BLaER1 treated with 17β-estradiol and CSF1 and Interleukin-3, amounts not matched to agents 10 nM and 100 nM (cell line): ENCODE results near the gene FGFBP2.
A peak's percentile ranks its signal among the peaks of the same experiment; 100 is the strongest.

Source experiments
- H3K27ac ChIP-seq, 11 experiments: shearing (Covaris generic); formaldehyde crosslinking; 2 replicates each; pipeline ENCODE4 v1.8.1; 2022
- H3K27me3 ChIP-seq, 11 experiments: shearing (Covaris generic); formaldehyde crosslinking; 2 replicates each; pipeline ENCODE4 v1.8.1; 2022
- H3K36me3 ChIP-seq, 11 experiments: shearing (Covaris generic); formaldehyde crosslinking; 2 replicates each; pipeline ENCODE4 v1.8.1; 2022
- H3K4me1 ChIP-seq, 10 experiments: shearing (Covaris generic); formaldehyde crosslinking; 2 replicates each; pipeline ENCODE4 v1.8.1; 2022
- H3K4me2 ChIP-seq, 11 experiments: shearing (Covaris generic); formaldehyde crosslinking; 2 replicates each; pipeline ENCODE4 v1.8.1; 2022
- H3K4me3 ChIP-seq, 10 experiments: shearing (Covaris generic); formaldehyde crosslinking; 2 replicates each; pipeline ENCODE4 v1.8.1; 2022
- H3K9ac ChIP-seq, 11 experiments: shearing (Covaris generic); formaldehyde crosslinking; 2 replicates each; pipeline ENCODE4 v1.8.1; 2022
- H3K9me3 ChIP-seq, 11 experiments: shearing (Covaris generic); formaldehyde crosslinking; replicated peaks in 1 of 11; 2 replicates each; pipeline ENCODE4 v1.8.1; 2022
- H4K20me1 ChIP-seq, 11 experiments: shearing (Covaris generic); formaldehyde crosslinking; 2 replicates each; pipeline ENCODE4 v1.8.1; 2022
- Cebpa-rat ChIP-seq, 11 experiments: shearing (Covaris generic); IDR thresholded peaks; 2 replicates each; pipeline ENCODE4 v1.8.1; 2022

FGFBP2 gene, protein sequence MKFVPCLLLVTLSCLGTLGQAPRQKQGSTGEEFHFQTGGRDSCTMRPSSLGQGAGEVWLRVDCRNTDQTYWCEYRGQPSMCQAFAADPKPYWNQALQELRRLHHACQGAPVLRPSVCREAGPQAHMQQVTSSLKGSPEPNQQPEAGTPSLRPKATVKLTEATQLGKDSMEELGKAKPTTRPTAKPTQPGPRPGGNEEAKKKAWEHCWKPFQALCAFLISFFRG

GRCh38 chr4:15963001-15963451, at the start of gene FGFBP2:
Gene FGFBP2, minus strand, starts transcription at chr4:15963175. Its CDS starts 46 bp downstream, at chr4:15963129.
- peaks cover 6 to 20% (median 12%) of the 10 kb centered on the region in 10 experiments; a peak in 18 of 20 replicates for H3K4me1 ChIP-seq
- H3K27me3 ChIP-seq = no peaks in the 10 kb centered on the region
- peak within 1 kb of the TSS in 1 of 11 experiments; percentile 45; a peak in 3 of 22 replicates for H3K27ac ChIP-seq
- no peak for TF ChIP-seq Cebpa-rat (IDR thresholded peaks at IDR 0.05)
- no peaks in the 10 kb centered on the region for H4K20me1 ChIP-seq
- H3K36me3 ChIP-seq = no peaks in the 10 kb centered on the region
- peaks cover 0 to 12% (median 7%) of the 10 kb centered on the region in 11 experiments; a peak in 10 of 22 replicates for H3K9me3 ChIP-seq
- peak within 1 kb of the TSS; percentile 18 to 71 (median 53); a peak in 18 of 22 replicates for H3K4me2 ChIP-seq
- no peak within 1 kb of the TSS for H3K9ac ChIP-seq
- H3K4me3 ChIP-seq = no peak within 1 kb of the TSS

DNA sequence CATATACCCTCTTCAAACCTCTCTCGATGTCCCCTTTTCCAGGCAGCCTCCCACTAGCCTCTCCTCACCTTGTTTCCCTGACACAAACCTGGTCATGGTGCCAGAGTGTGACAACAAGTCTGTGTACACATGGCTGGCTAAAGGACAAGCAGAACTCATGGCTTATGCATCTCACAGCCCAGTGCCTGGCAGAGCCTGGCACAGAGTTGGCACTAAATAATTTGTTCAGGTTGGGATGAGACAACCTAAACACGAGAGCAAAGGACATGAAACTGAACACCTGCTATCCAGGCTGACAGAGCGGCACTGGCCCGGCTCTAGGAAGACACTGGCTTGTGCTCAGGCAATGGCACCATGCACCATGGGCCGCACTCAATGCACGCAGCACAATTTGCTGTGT, 48.2 kb upstream of the FGFBP2 start:
- H4K20me1 ChIP-seq = no peaks in the 10 kb centered on the region
- H3K4me1 ChIP-seq = peaks cover 0 to 5% (median 0%) of the 10 kb centered on the region in 10 experiments; a peak in 1 of 20 replicates
- no peak overlapping the region for H3K9ac ChIP-seq
- H3K27me3 ChIP-seq = no peaks in the 10 kb centered on the region
- H3K4me3 ChIP-seq = no peak overlapping the region
- no peak overlapping the region for H3K4me2 ChIP-seq
- no peak for TF ChIP-seq Cebpa-rat (IDR thresholded peaks at IDR 0.05)
- H3K36me3 ChIP-seq = no peaks in the 10 kb centered on the region
- H3K9me3 ChIP-seq = no peaks in the 10 kb centered on the region
- no peak overlapping the region for H3K27ac ChIP-seq

- no peaks in the 10 kb centered on the region for H3K9me3 ChIP-seq
- no peak for TF ChIP-seq Cebpa-rat (IDR thresholded peaks at IDR 0.05)
- no peaks in the 10 kb centered on the region for H4K20me1 ChIP-seq
- peaks cover 0 to 11% (median 7%) of the 10 kb centered on the region in 10 experiments; a peak in 11 of 20 replicates for H3K4me1 ChIP-seq
- H3K36me3 ChIP-seq = no peaks in the 10 kb centered on the region
- no peaks in the 10 kb centered on the region for H3K27me3 ChIP-seq
- no peak overlapping the region for H3K27ac ChIP-seq
- H3K4me2 ChIP-seq = no peak overlapping the region
- H3K4me3 ChIP-seq = no peak overlapping the region
- H3K9ac ChIP-seq = no peak overlapping the region
Observed at GRCh38 chr4:16009153-16009552, 46.2 kb upstream of the FGFBP2 start.

DNA sequence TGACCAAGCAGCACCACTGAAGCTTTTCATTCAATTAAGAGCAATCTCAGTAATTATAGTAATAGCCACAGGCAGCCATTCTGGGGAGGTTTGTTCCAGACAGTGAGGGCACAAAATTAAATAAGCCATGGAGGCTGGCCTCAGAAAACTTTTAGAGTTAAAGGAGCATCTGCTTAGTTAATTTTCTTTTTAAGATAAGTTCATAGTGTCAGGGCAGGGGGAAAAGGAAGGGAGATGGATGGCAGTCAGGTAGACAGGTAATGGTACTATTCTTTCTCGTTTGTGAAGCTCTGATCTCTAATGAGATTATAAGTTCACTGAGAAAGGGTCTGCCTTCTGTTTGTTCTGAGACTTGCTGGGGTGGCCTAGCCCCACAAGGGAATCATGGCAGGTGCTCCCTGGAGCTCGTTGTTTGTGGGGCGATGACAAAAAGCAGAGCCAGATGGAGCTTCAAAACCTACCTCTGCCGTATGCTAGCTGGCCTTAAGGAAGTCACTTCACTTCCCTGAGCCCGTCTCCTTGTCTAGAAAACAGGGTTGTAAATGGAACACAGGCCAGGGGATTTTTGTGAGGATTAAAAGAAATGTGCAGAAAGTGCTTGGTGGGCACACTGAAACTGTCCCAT, 44.6 kb upstream of the FGFBP2 start:
- Histone ChIP-seq H3K9ac (no peak overlapping the region), H3K36me3 (no peaks in the 10 kb centered on the region), H4K20me1 (no peaks in the 10 kb centered on the region), H3K4me1 (peaks cover 0 to 9% (median 7%) of the 10 kb centered on the region in 10 experiments; a peak in 11 of 20 replicates), H3K27ac (no peak overlapping the region), H3K4me3 (no peak overlapping the region), H3K27me3 (no peaks in the 10 kb centered on the region), H3K4me2 (no peak overlapping the region), H3K9me3 (no peaks in the 10 kb centered on the region)
- no peak for TF ChIP-seq Cebpa-rat (IDR thresholded peaks at IDR 0.05)

DNA sequence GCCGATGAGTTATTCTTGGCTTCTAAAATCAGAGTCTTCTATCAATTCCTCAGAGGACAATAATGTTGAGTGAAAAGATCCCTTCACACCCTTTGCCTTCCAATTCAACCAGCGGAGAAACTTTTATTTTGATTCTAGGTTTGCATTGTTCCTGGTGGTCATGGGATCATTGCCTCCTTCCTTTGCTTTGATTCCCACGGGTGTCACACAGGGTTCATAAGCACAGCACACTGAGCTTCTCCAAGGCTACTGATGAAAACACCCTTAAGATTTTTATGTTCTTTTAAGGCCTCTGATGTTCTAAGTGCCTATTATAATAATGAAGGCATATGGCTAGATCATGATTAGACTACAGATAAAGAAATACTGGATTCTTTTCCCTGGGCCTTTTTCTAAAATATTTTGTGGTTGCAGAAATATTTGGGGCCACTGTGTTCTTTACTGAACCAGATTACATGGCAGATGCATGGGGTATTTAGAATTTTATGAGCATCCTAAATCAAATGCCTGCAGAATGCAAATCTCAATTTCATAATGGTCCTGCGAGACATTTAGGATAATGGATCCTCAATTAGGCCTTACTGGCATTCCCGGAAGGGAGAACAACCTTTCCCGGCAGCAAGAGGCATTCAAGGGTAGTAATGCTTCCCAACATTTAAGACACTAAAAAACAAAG, 43.9 kb upstream of the FGFBP2 start:
- no peak overlapping the region for H3K27ac ChIP-seq
- H3K4me1 ChIP-seq = peaks cover 3 to 10% (median 7%) of the 10 kb centered on the region in 10 experiments; a peak in 16 of 20 replicates
- no peak for TF ChIP-seq Cebpa-rat (IDR thresholded peaks at IDR 0.05)
- H3K9me3 ChIP-seq = no peaks in the 10 kb centered on the region
- no peak overlapping the region for H3K4me3 ChIP-seq
- H3K9ac ChIP-seq = no peak overlapping the region
- H3K27me3 ChIP-seq = no peaks in the 10 kb centered on the region
- H3K36me3 ChIP-seq = no peaks in the 10 kb centered on the region
- H4K20me1 ChIP-seq = no peaks in the 10 kb centered on the region
- no peak overlapping the region for H3K4me2 ChIP-seq

GRCh38 chr4:16005676-16006075, 42.7 kb upstream of the FGFBP2 start:
- Histone ChIP-seq H3K27me3 (no peaks in the 10 kb centered on the region), H3K27ac (no peak overlapping the region), H3K36me3 (no peaks in the 10 kb centered on the region), H3K4me1 (peaks cover 4 to 15% (median 8%) of the 10 kb centered on the region in 10 experiments; a peak in 17 of 20 replicates), H3K4me3 (no peak overlapping the region), H3K9ac (no peak overlapping the region), H4K20me1 (no peaks in the 10 kb centered on the region), H3K4me2 (no peak overlapping the region), H3K9me3 (no peaks in the 10 kb centered on the region)
- TF ChIP-seq Cebpa-rat (IDR thresholded peaks at IDR 0.05) = no peak

GRCh38 chr4:16001484-16001858, 38.5 kb upstream of the FGFBP2 start:
- H4K20me1 ChIP-seq = no peaks in the 10 kb centered on the region
- no peak overlapping the region for H3K9ac ChIP-seq
- peak overlapping the region in 4 of 11 experiments; percentile 16 to 68 (median 28); a peak in 6 of 22 replicates for H3K4me2 ChIP-seq
- H3K9me3 ChIP-seq = no peaks in the 10 kb centered on the region
- no peak for TF ChIP-seq Cebpa-rat (IDR thresholded peaks at IDR 0.05)
- H3K27me3 ChIP-seq = no peaks in the 10 kb centered on the region
- no peaks in the 10 kb centered on the region for H3K36me3 ChIP-seq
- no peak overlapping the region for H3K27ac ChIP-seq
- peaks cover 4 to 15% (median 8%) of the 10 kb centered on the region in 10 experiments; a peak in 17 of 20 replicates for H3K4me1 ChIP-seq
- H3K4me3 ChIP-seq = no peak overlapping the region

- no peaks in the 10 kb centered on the region for H3K36me3 ChIP-seq
- no peak overlapping the region; a peak in 1 of 22 replicates for H3K9ac ChIP-seq
- no peak overlapping the region; a peak in 1 of 22 replicates for H3K27ac ChIP-seq
- no peaks in the 10 kb centered on the region for H3K27me3 ChIP-seq
- no peaks in the 10 kb centered on the region for H3K9me3 ChIP-seq
- peaks cover 4 to 15% (median 8%) of the 10 kb centered on the region in 10 experiments; a peak in 17 of 20 replicates for H3K4me1 ChIP-seq
- no peak for TF ChIP-seq Cebpa-rat (IDR thresholded peaks at IDR 0.05)
- no peak overlapping the region for H3K4me3 ChIP-seq
- no peaks in the 10 kb centered on the region for H4K20me1 ChIP-seq
- no peak overlapping the region for H3K4me2 ChIP-seq
Observed at GRCh38 chr4:16000708-16001483, 37.9 kb upstream of the FGFBP2 start.

DNA sequence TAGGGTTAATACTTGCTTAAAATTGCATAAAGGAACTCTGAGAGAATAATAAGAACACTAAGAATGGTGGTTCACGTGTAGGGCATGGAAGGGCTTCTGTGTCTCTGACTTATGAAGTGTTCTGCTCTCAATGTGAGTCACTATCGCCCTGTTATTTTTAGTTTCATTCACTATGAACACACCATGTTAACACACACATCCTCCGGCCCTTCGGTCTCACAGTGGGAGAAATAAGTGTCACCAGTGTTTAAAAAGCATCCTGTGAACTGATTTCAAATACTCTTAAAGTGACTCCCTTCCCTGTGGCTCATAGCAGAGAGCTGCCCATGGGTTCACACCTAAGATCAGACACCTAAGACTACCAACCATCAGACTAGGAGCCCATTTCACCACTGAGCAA, 33.8 kb upstream of the FGFBP2 start:
- Histone ChIP-seq H3K27ac (no peak overlapping the region), H3K27me3 (no peaks in the 10 kb centered on the region), H3K4me2 (no peak overlapping the region), H3K4me1 (peaks cover 10 to 20% (median 15%) of the 10 kb centered on the region in 10 experiments), H3K36me3 (no peaks in the 10 kb centered on the region), H4K20me1 (no peaks in the 10 kb centered on the region), H3K9ac (no peak overlapping the region), H3K9me3 (no peaks in the 10 kb centered on the region), H3K4me3 (no peak overlapping the region)
- no peak for TF ChIP-seq Cebpa-rat (IDR thresholded peaks at IDR 0.05)
